Myocyte (in vitro differentiated cells): Measurements from ENCODE around the gene NPBWR2. TPM values are rescaled to one million over a fixed set of nuclear protein-coding genes. Genes with fewer than 3 reads are reported as not detected.
A peak's percentile ranks its signal among the peaks of the same experiment; 100 is the strongest.
"Not testable (repeated sequence)": the region's sequence is repeated elsewhere in the genome, so short reads cannot be mapped to it uniquely, and the experiment has no call there.

Experiments used
- DNase-seq: peaks from one replicate; pipeline ENCODE4 v3.0.0-alpha.2; 2012; ENCODE audit warnings: low read depth
- total RNA-seq: library from RNA; depleted of rRNA; stranded (reverse); fragments of >200 nt; gene quantifications from 2 replicates; pipeline ENCODE4 v1.2.3, GENCODE V29; 2014

The NPBWR2 gene
- total RNA-seq, 1 donor from 2014 or later, result not detected

- no peak for DNase-seq
These were observed 11.9 kb upstream of the NPBWR2 start for GRCh38 chr20:64119301-64119680.

- not testable (repeated sequence) for DNase-seq
These were observed 10.0 kb upstream of the NPBWR2 start for GRCh38 chr20:64117432-64117777.

GRCh38 chr20:64116541-64117431 is 9.4 kb upstream of the NPBWR2 start:
- DNase-seq, result no peak

GRCh38 chr20:64116016-64116415 is 8.7 kb upstream of the NPBWR2 start:
- no peak for DNase-seq

- DNase-seq, result no peak
These were observed 8.0 kb upstream of the NPBWR2 start for GRCh38 chr20:64115171-64115911.

GRCh38 chr20:64114356-64114971 is 7.1 kb upstream of the NPBWR2 start:
- DNase-seq, result no peak

GRCh38 chr20:64113796-64114355 is 6.5 kb upstream of the NPBWR2 start:
- no peak for DNase-seq

- no peak for DNase-seq
These were observed 6.0 kb upstream of the NPBWR2 start for GRCh38 chr20:64113444-64113775.

GRCh38 chr20:64112691-64113443 is 5.5 kb upstream of the NPBWR2 start:
- DNase-seq, result no peak

- DNase-seq, result no peak
These were observed 4.7 kb upstream of the NPBWR2 start for GRCh38 chr20:64111841-64112641.

GRCh38 chr20:64110411-64111068 is 3.2 kb upstream of the NPBWR2 start:
- DNase-seq, result no peak

GRCh38 chr20:64109831-64110391 is 2.5 kb upstream of the NPBWR2 start:
- no peak for DNase-seq

- peak; percentile 28 for DNase-seq
These were observed 1.6 kb upstream of the NPBWR2 start for GRCh38 chr20:64108731-64109681.

- no peak for DNase-seq
These were observed 532 bp upstream of the NPBWR2 start for GRCh38 chr20:64107736-64108457.

- DNase-seq, result no peak
These were observed 867 bp downstream of the NPBWR2 start for GRCh38 chr20:64106435-64106961.

GRCh38 chr20:64105846-64106434 is 1.4 kb downstream of the NPBWR2 start:
- DNase-seq, result no peak
